ENCODE measurements around the gene SH3RF3.
A peak's percentile ranks its signal among the peaks of the same experiment; 100 is the strongest.

SH3RF3 gene

DNA sequence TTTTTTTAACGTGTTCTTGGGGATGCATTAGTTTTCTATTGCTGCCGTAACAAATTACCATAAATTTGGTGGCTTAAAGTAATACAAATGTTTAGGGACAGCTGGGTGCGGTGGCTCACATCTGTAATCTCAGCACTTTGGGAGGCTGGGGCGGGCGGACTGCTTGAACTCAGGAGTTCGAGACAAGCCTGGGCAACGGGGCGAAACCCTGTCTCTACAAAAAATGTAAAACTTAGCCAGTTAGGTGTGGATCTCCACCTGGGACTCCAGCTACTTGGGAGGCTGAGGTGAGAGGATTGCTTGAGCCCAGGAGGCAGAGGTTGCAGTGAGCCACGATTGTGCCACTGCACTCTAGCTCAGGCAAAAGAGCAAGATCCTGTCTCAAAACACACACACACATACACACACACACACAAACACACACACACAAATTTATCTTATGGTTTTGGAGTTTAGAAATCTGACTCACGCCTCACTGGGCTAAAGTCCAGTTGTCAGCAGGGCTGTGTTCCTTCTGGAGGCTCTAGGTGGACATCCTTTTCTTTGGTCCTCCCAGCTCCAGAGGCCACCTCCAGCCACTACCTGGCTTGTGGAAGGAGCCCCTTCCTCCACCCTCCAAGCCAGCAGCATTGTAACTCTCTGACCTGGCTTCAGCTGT is 408.7 kb downstream of the SH3RF3 start:
- H3K36me3 ChIP-seq (ENCODE audit: control insufficient read depth in 1 of 2, insufficient read depth in 2 of 2, low read depth in 1 of 2, low read length in 2 of 2): peaks cover 9 to 10% of the 10 kb centered on the region in 2 experiments
- no peak overlapping the region for H2BK120ac ChIP-seq (ENCODE audit: low read depth, low read length)
- H3K9me3 ChIP-seq (ENCODE audit: control insufficient read depth, low read length): no peaks in the 10 kb centered on the region
- H3K14ac ChIP-seq (ENCODE audit: low read length in 2 of 2): no peak overlapping the region
- H2BK12ac ChIP-seq (ENCODE audit: low read length in 2 of 2): no peak overlapping the region
- H2AFZ ChIP-seq (ENCODE audit: low read depth, low read length): no peak overlapping the region
- H3K18ac ChIP-seq (ENCODE audit: low read depth in 1 of 2, low read length in 2 of 2): no peak overlapping the region
- H2BK15ac ChIP-seq (ENCODE audit: low read depth, poor library complexity, severe bottlenecking): no peak overlapping the region
- H3K9ac ChIP-seq (ENCODE audit: low read length): no peak overlapping the region
- no peak overlapping the region for H2AK5ac ChIP-seq (ENCODE audit: low read length, severe bottlenecking)
- no peak overlapping the region for H4K91ac ChIP-seq (ENCODE audit: low read length)
- peaks cover 4 to 36% of the 10 kb centered on the region in 2 experiments for H3K27me3 ChIP-seq (ENCODE audit: control insufficient read depth in 1 of 2, insufficient read depth in 1 of 2, low read length in 2 of 2)
- H3K4me3 ChIP-seq (ENCODE audit: insufficient read depth in 1 of 2, low read depth in 1 of 2, low read length in 2 of 2): no peak overlapping the region
- H3K27ac ChIP-seq (ENCODE audit: low read length, poor library complexity, severe bottlenecking): no peak overlapping the region
- H4K8ac ChIP-seq (ENCODE audit: low read length): no peak overlapping the region
- 99% methylated on average over 6 of the region's 10 CpGs for WGBS
- H3K23ac ChIP-seq (ENCODE audit: low read length in 2 of 2): no peak overlapping the region
- DNase-seq: no peak
- H3K4me2 ChIP-seq (ENCODE audit: low read length, poor library complexity, severe bottlenecking): no peak overlapping the region
- no peak overlapping the region for H3K4ac ChIP-seq (ENCODE audit: low read depth in 1 of 2, low read length in 2 of 2)
- H2BK5ac ChIP-seq (ENCODE audit: low read depth, low read length, poor library complexity, severe bottlenecking): no peak overlapping the region
- H3K79me1 ChIP-seq (replicated peaks; ENCODE audit: low read length, poor library complexity, severe bottlenecking): no peaks in the 10 kb centered on the region
- H3K4me1 ChIP-seq (ENCODE audit: control insufficient read depth, insufficient read depth, low read depth, low read length): peaks cover 4% of the 10 kb centered on the region

DNA sequence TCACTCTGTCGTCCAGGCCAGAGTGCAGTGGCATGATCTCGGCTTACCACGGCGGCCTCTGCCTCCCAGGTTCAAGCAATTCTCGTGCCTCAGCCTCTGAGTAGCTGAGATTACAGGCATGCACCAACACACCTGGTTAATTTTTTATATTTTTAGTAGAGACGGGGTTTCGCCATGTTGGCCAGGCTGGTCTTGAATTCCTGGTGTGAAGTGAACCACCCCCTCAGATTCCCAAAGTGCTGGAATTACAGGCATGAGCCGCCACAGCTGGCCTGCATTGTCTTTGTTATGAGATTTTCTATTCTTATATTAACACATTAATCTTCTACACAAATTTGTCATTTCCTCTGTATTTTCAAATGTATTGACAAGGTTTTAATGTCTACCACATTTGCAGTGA is 409.5 kb downstream of the SH3RF3 start:
- no peak overlapping the region for H3K4ac ChIP-seq (ENCODE audit: low read depth in 1 of 2, low read length in 2 of 2)
- no peak overlapping the region for H2AFZ ChIP-seq (ENCODE audit: low read depth, low read length)
- no peak overlapping the region for H3K4me3 ChIP-seq (ENCODE audit: insufficient read depth in 1 of 2, low read depth in 1 of 2, low read length in 2 of 2)
- peaks cover 9 to 12% of the 10 kb centered on the region in 2 experiments for H3K36me3 ChIP-seq (ENCODE audit: control insufficient read depth in 1 of 2, insufficient read depth in 2 of 2, low read depth in 1 of 2, low read length in 2 of 2)
- H3K4me2 ChIP-seq (ENCODE audit: low read length, poor library complexity, severe bottlenecking): no peak overlapping the region
- no peak overlapping the region for H2BK120ac ChIP-seq (ENCODE audit: low read depth, low read length)
- H3K9ac ChIP-seq (ENCODE audit: low read length): no peak overlapping the region
- H2BK12ac ChIP-seq (ENCODE audit: low read length in 2 of 2): no peak overlapping the region
- no peaks in the 10 kb centered on the region for H3K79me1 ChIP-seq (replicated peaks; ENCODE audit: low read length, poor library complexity, severe bottlenecking)
- no peak overlapping the region for H4K8ac ChIP-seq (ENCODE audit: low read length)
- no peak overlapping the region for H2BK5ac ChIP-seq (ENCODE audit: low read depth, low read length, poor library complexity, severe bottlenecking)
- DNase-seq: no peak
- no peak overlapping the region for H2AK5ac ChIP-seq (ENCODE audit: low read length, severe bottlenecking)
- no peak overlapping the region for H3K27ac ChIP-seq (ENCODE audit: low read length, poor library complexity, severe bottlenecking)
- no peak overlapping the region for H3K18ac ChIP-seq (ENCODE audit: low read depth in 1 of 2, low read length in 2 of 2)
- H3K4me1 ChIP-seq (ENCODE audit: control insufficient read depth, insufficient read depth, low read depth, low read length): peaks cover 4% of the 10 kb centered on the region
- H3K14ac ChIP-seq (ENCODE audit: low read length in 2 of 2): no peak overlapping the region
- H3K27me3 ChIP-seq (ENCODE audit: control insufficient read depth in 1 of 2, insufficient read depth in 1 of 2, low read length in 2 of 2): peaks cover 4 to 28% of the 10 kb centered on the region in 2 experiments
- H3K9me3 ChIP-seq (ENCODE audit: control insufficient read depth, low read length): no peaks in the 10 kb centered on the region
- H4K91ac ChIP-seq (ENCODE audit: low read length): no peak overlapping the region
- no peak overlapping the region for H2BK15ac ChIP-seq (ENCODE audit: low read depth, poor library complexity, severe bottlenecking)
- H3K23ac ChIP-seq (ENCODE audit: low read length in 2 of 2): no peak overlapping the region
- WGBS: 98% methylated on average over 7 of the region's 8 CpGs

DNA sequence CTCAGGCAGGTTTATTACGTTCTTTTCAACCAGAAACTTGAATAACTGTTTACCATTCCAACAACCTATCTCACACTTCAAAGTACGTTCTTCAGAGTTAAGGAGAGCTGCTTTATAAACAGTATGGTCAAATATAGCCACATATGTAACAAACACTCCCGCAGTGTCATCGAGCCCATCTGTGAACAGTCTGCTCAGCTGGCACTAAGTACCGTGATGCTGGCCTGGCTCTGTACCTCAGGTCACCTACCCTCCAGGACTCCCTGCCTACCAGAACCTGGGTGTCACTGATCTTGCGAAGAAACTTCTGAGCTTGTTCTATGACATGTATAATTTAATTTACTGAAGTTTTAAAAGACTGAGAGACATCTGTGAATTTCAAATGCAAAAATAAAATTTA is 413.4 kb downstream of the SH3RF3 start:
- Histone ChIP-seq H4K8ac (ENCODE audit: low read length) (no peak overlapping the region), H2BK15ac (ENCODE audit: low read depth, poor library complexity, severe bottlenecking) (no peak overlapping the region), H2BK12ac (ENCODE audit: low read length in 2 of 2) (no peak overlapping the region), H2AK5ac (ENCODE audit: low read length, severe bottlenecking) (no peak overlapping the region), H3K4ac (ENCODE audit: low read depth in 1 of 2, low read length in 2 of 2) (no peak overlapping the region), H3K14ac (ENCODE audit: low read length in 2 of 2) (no peak overlapping the region), H3K23ac (ENCODE audit: low read length in 2 of 2) (no peak overlapping the region), H3K79me1 (replicated peaks; ENCODE audit: low read length, poor library complexity, severe bottlenecking) (peaks cover 10% of the 10 kb centered on the region), H3K36me3 (ENCODE audit: control insufficient read depth in 1 of 2, insufficient read depth in 2 of 2, low read depth in 1 of 2, low read length in 2 of 2) (peaks cover 14 to 30% of the 10 kb centered on the region in 2 experiments), H3K27me3 (ENCODE audit: control insufficient read depth in 1 of 2, insufficient read depth in 1 of 2, low read length in 2 of 2) (no peaks in the 10 kb centered on the region), H3K4me3 (ENCODE audit: insufficient read depth in 1 of 2, low read depth in 1 of 2, low read length in 2 of 2) (no peak overlapping the region), H2AFZ (ENCODE audit: low read depth, low read length) (no peak overlapping the region), H2BK5ac (ENCODE audit: low read depth, low read length, poor library complexity, severe bottlenecking) (no peak overlapping the region), H2BK120ac (ENCODE audit: low read depth, low read length) (no peak overlapping the region), H3K4me2 (ENCODE audit: low read length, poor library complexity, severe bottlenecking) (no peak overlapping the region), H3K9me3 (ENCODE audit: control insufficient read depth, low read length) (no peaks in the 10 kb centered on the region), H3K18ac (ENCODE audit: low read depth in 1 of 2, low read length in 2 of 2) (no peak overlapping the region), H4K91ac (ENCODE audit: low read length) (no peak overlapping the region), H3K9ac (ENCODE audit: low read length) (no peak overlapping the region), H3K4me1 (ENCODE audit: control insufficient read depth, insufficient read depth, low read depth, low read length) (peaks cover 4% of the 10 kb centered on the region), H3K27ac (ENCODE audit: low read length, poor library complexity, severe bottlenecking) (no peak overlapping the region)
- 57% methylated on average over 5 of the region's 6 CpGs for WGBS
- DNase-seq: peak; percentile 30

DNA sequence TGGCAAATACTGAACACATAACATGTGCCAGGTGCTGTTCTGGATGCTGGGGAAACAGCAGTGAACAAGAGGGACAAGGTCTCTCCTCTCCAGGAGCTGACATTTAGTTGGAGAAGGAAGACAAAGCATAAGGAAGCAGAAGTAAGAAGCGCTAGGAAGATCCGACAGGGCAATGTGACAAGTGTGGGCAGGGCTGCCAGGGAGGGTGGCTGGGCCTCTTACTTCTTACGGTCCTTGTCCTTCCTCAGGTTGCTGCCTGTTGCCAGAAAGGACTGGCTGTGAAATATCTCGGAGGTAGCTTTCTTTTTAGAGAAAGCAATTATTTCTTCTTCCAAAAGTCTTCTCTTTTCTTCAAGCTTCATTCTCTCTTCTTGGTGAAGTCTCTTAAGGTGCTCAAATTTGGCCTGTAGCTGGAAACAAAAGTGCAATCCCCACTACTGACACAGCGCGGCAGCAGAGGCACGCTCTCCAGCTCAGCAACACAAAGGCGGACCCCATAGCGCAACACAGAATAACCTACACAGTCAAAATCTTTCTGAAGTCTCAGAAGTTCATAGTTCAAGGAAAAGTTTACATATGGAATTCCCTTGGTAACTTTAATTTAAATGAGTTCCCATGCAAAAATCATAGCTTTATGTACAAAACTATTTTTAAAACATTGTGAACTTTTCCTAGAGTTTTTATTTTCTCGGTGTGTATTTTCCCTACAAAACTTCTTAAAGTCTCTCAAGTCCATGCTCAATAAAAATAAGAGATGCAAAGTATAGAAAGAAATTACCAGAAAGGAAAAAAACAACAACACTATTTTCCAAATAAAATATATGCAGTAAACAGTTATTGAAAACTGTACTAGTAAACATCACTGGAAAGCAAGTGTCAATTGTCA is 417.1 kb downstream of the SH3RF3 start:
- no peak overlapping the region for H3K4ac ChIP-seq (ENCODE audit: low read depth in 1 of 2, low read length in 2 of 2)
- 61% methylated on average over 4 of the region's 10 CpGs for WGBS

More for the DNA sequence above, 417.1 kb downstream of the SH3RF3 start:
- Histone ChIP-seq H2AK5ac (ENCODE audit: low read length, severe bottlenecking) (no peak overlapping the region), H2AFZ (ENCODE audit: low read depth, low read length) (no peak overlapping the region), H3K4me3 (ENCODE audit: insufficient read depth in 1 of 2, low read depth in 1 of 2, low read length in 2 of 2) (no peak overlapping the region), H3K4me2 (ENCODE audit: low read length, poor library complexity, severe bottlenecking) (no peak overlapping the region), H2BK120ac (ENCODE audit: low read depth, low read length) (no peak overlapping the region), H2BK12ac (ENCODE audit: low read length in 2 of 2) (no peak overlapping the region), H2BK15ac (ENCODE audit: low read depth, poor library complexity, severe bottlenecking) (no peak overlapping the region), H3K27me3 (ENCODE audit: control insufficient read depth in 1 of 2, insufficient read depth in 1 of 2, low read length in 2 of 2) (no peaks in the 10 kb centered on the region), H3K79me1 (replicated peaks; ENCODE audit: low read length, poor library complexity, severe bottlenecking) (peaks cover 11% of the 10 kb centered on the region), H4K91ac (ENCODE audit: low read length) (no peak overlapping the region), H3K14ac (ENCODE audit: low read length in 2 of 2) (no peak overlapping the region), H3K4me1 (ENCODE audit: control insufficient read depth, insufficient read depth, low read depth, low read length) (no peaks in the 10 kb centered on the region), H4K8ac (ENCODE audit: low read length) (no peak overlapping the region), H3K9ac (ENCODE audit: low read length) (no peak overlapping the region), H3K18ac (ENCODE audit: low read depth in 1 of 2, low read length in 2 of 2) (no peak overlapping the region), H3K23ac (ENCODE audit: low read length in 2 of 2) (no peak overlapping the region), H3K36me3 (ENCODE audit: control insufficient read depth in 1 of 2, insufficient read depth in 2 of 2, low read depth in 1 of 2, low read length in 2 of 2) (peaks cover 10 to 30% of the 10 kb centered on the region in 2 experiments), H2BK5ac (ENCODE audit: low read depth, low read length, poor library complexity, severe bottlenecking) (no peak overlapping the region), H3K27ac (ENCODE audit: low read length, poor library complexity, severe bottlenecking) (no peak overlapping the region), H3K9me3 (ENCODE audit: control insufficient read depth, low read length) (no peaks in the 10 kb centered on the region)
- DNase-seq: peak; percentile 67

All from mesenchymal stem cell (in vitro differentiated cells and primary cell).